ENCODE measurements around the gene SUGCT. TPM values are rescaled to one million over a fixed set of nuclear protein-coding genes. Genes with fewer than 3 reads are reported as not detected.

Gene SUGCT
- total RNA-seq, 1 experiment from 2014 or later = 5.4 TPM

GRCh38 chr7:40805361-40805760 is 670.6 kb downstream of the SUGCT start:
- no peaks in the 10 kb centered on the region for H3K79me1 ChIP-seq (ENCODE audit: insufficient read depth, low read depth, low read length, poor library complexity, severe bottlenecking)
- H3K56ac ChIP-seq (ENCODE audit: insufficient read length, low read depth, low read length) = no peak overlapping the region
- no peaks in the 10 kb centered on the region; a peak in 2 of 5 replicates for H3K9me3 Mint-ChIP-seq
- no peak overlapping the region for H4K91ac ChIP-seq (ENCODE audit: insufficient read length, low read depth, low read length)
- H3K4me3 Mint-ChIP-seq = no peak overlapping the region
- H3K79me2 ChIP-seq (ENCODE audit: insufficient read depth, low read length) = no peaks in the 10 kb centered on the region
- H2AFZ ChIP-seq (ENCODE audit: low read length) = no peak overlapping the region
- H3K14ac ChIP-seq (ENCODE audit: insufficient read depth, low read length) = no peak overlapping the region
- 0 out of 2 replicates have a peak, but pooled peaks cover 3% of the 10 kb centered on the region for H3K4me1 ChIP-seq (ENCODE audit: insufficient read depth, low read length)
- no peaks in the 10 kb centered on the region for H4K20me1 ChIP-seq (ENCODE audit: control insufficient read depth, insufficient read depth, insufficient read length)
- no peak for TF ChIP-seq CTCF (conservative IDR thresholded peaks at IDR 0.05)
- H3K4me2 ChIP-seq (ENCODE audit: insufficient read depth, insufficient read length, low read length) = no peak overlapping the region
- H2AK5ac ChIP-seq (ENCODE audit: insufficient read length, low read length) = no peak overlapping the region
- no peak overlapping the region for H3K4ac ChIP-seq (ENCODE audit: low read depth, low read length)
- no peak overlapping the region for H2BK15ac ChIP-seq (ENCODE audit: low read depth, low read length)
- H3K9ac ChIP-seq (ENCODE audit: extremely low read depth, insufficient read length, low read length) = no peak overlapping the region
- no peak overlapping the region for H3K18ac ChIP-seq (ENCODE audit: insufficient read length, low read depth, low read length)
- no peaks in the 10 kb centered on the region; the same call in 1 of the 2 replicates for H3K27me3 Mint-ChIP-seq (ENCODE audit: low read depth)
- peaks cover 0 to 5% of the 10 kb centered on the region in 2 experiments; a peak in 2 of 4 replicates for H3K4me1 Mint-ChIP-seq
- no peak overlapping the region for H3K27ac Mint-ChIP-seq
- H3K27ac ChIP-seq (ENCODE audit: insufficient read length, low read depth, low read length) = no peak overlapping the region
- H3K9me3 ChIP-seq (ENCODE audit: control insufficient read depth, low read depth, low read length) = no peaks in the 10 kb centered on the region
- DNase-seq = no peak
- no peak overlapping the region for H4K5ac ChIP-seq (ENCODE audit: insufficient read length, low read depth, low read length)
- no peak overlapping the region for H2BK20ac ChIP-seq (ENCODE audit: low read depth, low read length, poor library complexity, severe bottlenecking)
- no peaks in the 10 kb centered on the region; a peak in 1 of 7 replicates for H3K36me3 Mint-ChIP-seq (ENCODE audit: insufficient read depth in 1 of 3, low read depth in 3 of 3)
- H3K23ac ChIP-seq (ENCODE audit: insufficient read length, low read depth, low read length) = no peak overlapping the region
- no peak overlapping the region for H2BK5ac ChIP-seq (ENCODE audit: insufficient read length, low read length)
- no peaks in the 10 kb centered on the region for H3K27me3 ChIP-seq (ENCODE audit: insufficient read depth, low read length)
- H3T11ph ChIP-seq (ENCODE audit: low read length) = no peak overlapping the region
- no peak overlapping the region for H2BK12ac ChIP-seq (ENCODE audit: insufficient read length, low read depth, low read length)
- H4K8ac ChIP-seq (replicated peaks; ENCODE audit: insufficient read length, low read depth, low read length) = no peak overlapping the region
- H2BK120ac ChIP-seq (ENCODE audit: low read depth, low read length, poor library complexity, severe bottlenecking) = no peak overlapping the region
- no peaks in the 10 kb centered on the region for H3K23me2 ChIP-seq (ENCODE audit: insufficient read length, low read depth, low read length, poor library complexity, severe bottlenecking)
